Measurements from ENCODE around the gene MOB1A. TPM values are rescaled to one million over a fixed set of nuclear protein-coding genes. Genes with fewer than 3 reads are reported as not detected.
A peak's percentile ranks its signal among the peaks of the same experiment; 100 is the strongest.

MOB1A gene
- total and polyA plus RNA-seq, 8 donors, result 7.8 to 53.3 (median 20.1) TPM

GRCh38 chr2:74186038-74186437 lies 7.4 kb upstream of the MOB1A start:
- FAIRE-seq, result no peak
- DNase-seq, result no peak
- Histone ChIP-seq H3K36me3 (no peaks in the 10 kb centered on the region), H3K9me3 (no peaks in the 10 kb centered on the region), H3K27me3 (no peaks in the 10 kb centered on the region), H3K4me1 (no peaks in the 10 kb centered on the region), H3K4me3 (no peak overlapping the region), H3K27ac (peak overlapping the region in 2 of 4 donors; percentile 30 to 55)
- WGBS, 2 donors, result 83 to 89% methylated on average over 9 of the region's 9 CpGs
- no peak for TF ChIP-seq CTCF (IDR thresholded peaks at IDR 0.05)
- peak in 2 of 4 donors; percentile 71 to 79 for ATAC-seq
- intact Hi-C loops (cut with DNase I), result no loop called here

DNA sequence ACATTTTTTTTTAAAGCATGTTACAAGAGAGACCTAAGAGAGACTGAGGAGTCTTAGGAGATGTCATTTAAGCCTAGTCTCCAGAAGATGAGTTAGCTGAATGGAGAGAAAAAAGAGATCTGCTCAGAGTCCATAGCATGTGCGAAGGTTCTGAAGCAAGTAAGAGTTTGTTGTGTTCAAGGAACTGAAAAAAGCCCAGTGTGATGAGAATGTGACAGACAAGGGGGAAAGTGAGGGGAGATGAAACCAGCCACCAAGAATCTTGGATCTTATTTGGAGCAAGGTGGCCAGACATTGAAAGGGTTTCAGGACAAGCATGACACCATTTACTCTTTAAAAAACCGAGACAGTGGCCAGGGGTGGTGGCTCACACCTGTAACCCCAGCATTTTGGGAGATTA lies 5.2 kb upstream of the MOB1A start:
- no peak for ATAC-seq
- DNase-seq, result no peak
- Histone ChIP-seq H3K9me3 (no peaks in the 10 kb centered on the region), H3K27ac (no peak overlapping the region), H3K27me3 (no peaks in the 10 kb centered on the region), H3K36me3 (no peaks in the 10 kb centered on the region), H3K4me3 (no peak overlapping the region), H3K4me1 (peaks cover 0 to 4% (median 0%) of the 10 kb centered on the region in 3 donors)
- FAIRE-seq, result no peak
- intact Hi-C loops (cut with DNase I), result no loop called here
- no peak for TF ChIP-seq CTCF (IDR thresholded peaks at IDR 0.05)
- 84 to 88% methylated on average over 2 of the region's 2 CpGs for WGBS, 2 donors

GRCh38 chr2:74181739-74182138 lies 3.1 kb upstream of the MOB1A start:
- ATAC-seq (peak in 1 of 4 donors; percentile 2), DNase-seq (no peak), FAIRE-seq (no peak)
- 52 to 71% methylated on average over 7 of the region's 7 CpGs for WGBS, 2 donors
- Histone ChIP-seq H3K36me3 (no peaks in the 10 kb centered on the region), H3K9me3 (no peaks in the 10 kb centered on the region), H3K4me3 (no peak overlapping the region), H3K4me1 (peaks cover 5 to 11% (median 10%) of the 10 kb centered on the region in 3 donors), H3K27ac (peak overlapping the region in 1 of 4 donors; percentile 28), H3K27me3 (no peaks in the 10 kb centered on the region)
- no peak for TF ChIP-seq CTCF (IDR thresholded peaks at IDR 0.05)
- intact Hi-C loops (cut with DNase I), result no loop called here

DNA sequence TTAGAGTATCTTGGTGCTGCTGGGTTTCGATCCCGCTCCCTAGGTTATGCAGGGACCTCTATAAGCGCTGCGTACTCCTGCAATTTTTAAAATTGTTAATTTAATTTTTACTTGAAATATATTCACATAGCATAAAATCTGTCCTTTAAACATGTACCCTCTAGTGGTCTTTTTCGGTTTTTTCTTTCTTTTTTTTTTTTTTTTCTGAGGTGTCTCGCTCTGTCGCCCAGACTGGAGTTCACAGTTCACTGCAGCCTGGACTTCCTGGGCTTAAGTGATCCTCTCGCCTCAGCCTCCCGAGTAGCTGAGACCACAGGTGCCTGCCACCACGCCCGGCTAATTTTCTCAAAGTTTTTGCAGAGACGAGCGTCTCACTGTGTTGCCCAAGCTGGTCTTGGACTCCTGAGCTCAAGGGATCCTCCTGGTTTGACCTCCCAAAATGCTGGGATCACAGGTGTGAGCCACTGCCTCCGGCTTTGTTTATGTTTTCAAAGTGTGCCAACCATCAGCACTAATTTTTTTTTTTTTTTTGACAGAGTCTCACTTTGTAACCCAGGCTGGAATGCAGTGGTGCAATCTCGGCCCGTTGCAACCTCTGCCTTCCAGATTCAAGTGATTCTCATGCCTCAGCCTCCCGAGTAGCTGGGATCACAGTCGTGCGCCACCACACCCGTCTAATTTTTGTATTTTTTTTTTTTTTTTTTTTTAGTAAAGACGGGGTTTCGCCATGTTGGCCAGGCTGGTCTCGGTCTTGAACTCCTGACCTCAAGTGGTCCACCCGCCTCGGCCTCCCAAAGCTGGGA lies 585 bp upstream of the MOB1A start:
- intact Hi-C loops (cut with DNase I), result no loop called here
- no peaks in the 10 kb centered on the region for H3K9me3 ChIP-seq
- FAIRE-seq, result no peak
- peak overlapping the region in 1 of 4 donors; percentile 92 for H3K27ac ChIP-seq
- ATAC-seq, result peak in 2 of 4 donors; percentile 2 to 24
- H3K36me3 ChIP-seq, result no peaks in the 10 kb centered on the region
- no peaks in the 10 kb centered on the region for H3K27me3 ChIP-seq
- H3K4me3 ChIP-seq, result peak overlapping the region; percentile 3 to 99 (median 74)
- 49% methylated on average over 24 to 25 of the region's 25 CpGs for WGBS, 2 donors
- peaks cover 5 to 15% (median 11%) of the 10 kb centered on the region in 3 donors for H3K4me1 ChIP-seq
- peak in 1 of 4 donors; percentile 12 for TF ChIP-seq CTCF (IDR thresholded peaks at IDR 0.05)
- DNase-seq, result peak in 2 of 6 donors; percentile 26 to 36

- FAIRE-seq (no peak), DNase-seq (no peak), ATAC-seq (no peak)
- peaks cover 5 to 15% (median 11%) of the 10 kb centered on the region in 3 donors for H3K4me1 ChIP-seq
- H3K27me3 ChIP-seq, result no peaks in the 10 kb centered on the region
- no peaks in the 10 kb centered on the region for H3K9me3 ChIP-seq
- peak overlapping the region; percentile 53 to 99 (median 74) for H3K4me3 ChIP-seq
- TF ChIP-seq CTCF (IDR thresholded peaks at IDR 0.05), result no peak
- peak overlapping the region in 2 of 4 donors; percentile 78 to 92 for H3K27ac ChIP-seq
- intact Hi-C loops (cut with DNase I), result no loop called here
- H3K36me3 ChIP-seq, result no peaks in the 10 kb centered on the region
These were observed 983 bp downstream of the MOB1A start for GRCh38 chr2:74177696-74178095.

Data from pancreas (tissue), 10 donors.